Measurements from ENCODE around the gene CACNA1G. TPM values are rescaled to one million over a fixed set of nuclear protein-coding genes. Genes with fewer than 3 reads are reported as not detected.

The CACNA1G gene
- total RNA-seq, 2 experiments from 2014 or later: 0.06 to 0.10 TPM

DNA sequence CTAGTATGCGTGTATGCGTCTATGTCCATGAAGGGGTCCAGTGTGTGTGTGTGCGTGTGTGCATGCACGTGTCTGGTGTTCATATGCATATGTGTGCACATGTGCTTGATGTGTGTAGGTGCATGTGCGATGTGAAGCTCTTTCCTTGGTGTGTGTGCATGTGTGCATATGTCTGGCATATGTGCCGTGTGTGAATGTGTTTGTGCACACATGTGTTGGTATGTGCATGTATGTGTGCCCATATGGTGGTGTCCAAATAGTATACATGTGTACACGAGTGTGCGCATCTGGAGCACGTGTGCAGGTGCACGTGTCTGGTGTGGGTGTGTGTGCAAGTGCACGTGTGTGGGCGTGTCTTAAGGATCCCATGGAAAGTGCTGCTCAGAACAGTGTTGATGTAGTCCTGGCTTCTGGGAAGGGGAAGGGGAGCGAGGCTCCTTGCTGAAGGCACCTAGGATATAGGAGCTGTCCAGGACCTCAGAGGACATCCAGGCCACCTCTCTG lies 17.0 kb downstream of the CACNA1G start:
- POLR2A ChIA-PET: no interaction called here
- CTCF ChIA-PET: no interaction called here

DNA sequence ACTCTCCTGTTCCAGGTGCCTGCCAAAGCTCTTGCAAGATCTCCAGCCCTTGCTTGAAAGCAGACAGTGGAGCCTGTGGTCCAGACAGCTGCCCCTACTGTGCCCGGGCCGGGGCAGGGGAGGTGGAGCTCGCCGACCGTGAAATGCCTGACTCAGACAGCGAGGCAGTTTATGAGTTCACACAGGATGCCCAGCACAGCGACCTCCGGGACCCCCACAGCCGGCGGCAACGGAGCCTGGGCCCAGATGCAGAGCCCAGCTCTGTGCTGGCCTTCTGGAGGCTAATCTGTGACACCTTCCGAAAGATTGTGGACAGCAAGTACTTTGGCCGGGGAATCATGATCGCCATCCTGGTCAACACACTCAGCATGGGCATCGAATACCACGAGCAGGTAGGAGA lies 17.7 kb downstream of the CACNA1G start:
- ChIA-PET CTCF (no interaction called here), POLR2A (no interaction called here)

DNA sequence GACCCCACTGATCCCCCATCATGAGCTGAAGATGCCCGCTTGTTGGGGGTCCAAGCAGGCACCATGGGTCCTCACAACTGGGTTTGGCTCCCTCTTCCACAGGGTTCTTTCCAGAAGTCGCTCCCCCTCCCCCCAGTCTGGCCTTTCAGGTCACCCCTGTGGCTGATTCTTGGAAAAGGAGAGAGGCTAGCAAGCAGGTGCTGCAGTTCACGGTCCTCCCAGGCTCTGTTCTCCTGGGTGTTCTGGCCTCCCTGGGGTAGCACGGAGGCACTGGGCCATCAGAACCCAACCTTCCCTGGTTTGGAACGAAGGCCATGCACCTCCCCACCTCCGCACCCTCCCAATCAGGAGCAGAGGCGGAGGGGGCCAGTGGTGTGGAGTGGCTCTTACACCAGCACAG lies 18.9 kb downstream of the CACNA1G start:
- ChIA-PET CTCF (no interaction called here), POLR2A (no interaction called here)

DNA sequence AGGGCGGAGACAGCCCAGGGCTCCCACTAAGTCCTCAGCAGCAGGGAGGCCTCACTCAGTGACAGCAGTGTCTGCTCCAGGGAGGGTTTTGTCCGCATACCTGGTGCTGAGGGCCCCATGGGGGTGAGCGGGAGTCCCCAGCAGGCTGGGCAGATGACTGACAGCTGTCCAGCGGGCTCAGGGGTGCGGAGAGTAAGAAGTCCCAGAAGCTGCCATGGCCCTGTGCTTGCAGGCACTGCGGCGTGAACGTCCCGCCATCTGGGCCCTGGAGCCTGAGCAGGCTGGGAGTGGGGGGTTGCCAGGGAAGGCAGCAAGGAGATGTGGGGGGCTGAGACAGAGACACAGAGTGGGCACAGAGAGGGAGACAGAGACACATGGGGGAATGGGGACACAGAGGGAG lies 20.1 kb downstream of the CACNA1G start:
- POLR2A ChIA-PET: no interaction called here
- CTCF ChIA-PET: no interaction called here

DNA sequence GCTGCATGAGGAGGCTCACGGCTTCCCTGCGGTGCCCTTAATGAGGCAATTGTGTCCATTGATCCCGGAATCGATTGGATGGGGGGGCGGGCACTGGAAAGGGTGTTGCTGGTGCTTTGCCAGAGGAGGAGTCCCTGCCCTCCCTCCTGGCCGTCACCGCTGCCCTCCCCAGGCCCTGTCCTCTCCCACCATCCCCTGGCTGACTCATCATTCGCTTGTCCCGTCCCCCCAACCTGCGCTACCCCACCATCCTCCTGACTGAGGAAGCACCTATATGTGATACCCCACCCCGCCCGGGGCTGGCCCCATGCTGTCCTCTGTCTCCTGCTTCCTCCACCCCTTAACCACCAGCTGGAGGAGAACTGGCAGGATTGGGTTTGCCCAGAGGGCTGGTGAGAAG lies 20.8 kb downstream of the CACNA1G start:
- POLR2A ChIA-PET: no interaction called here

DNA sequence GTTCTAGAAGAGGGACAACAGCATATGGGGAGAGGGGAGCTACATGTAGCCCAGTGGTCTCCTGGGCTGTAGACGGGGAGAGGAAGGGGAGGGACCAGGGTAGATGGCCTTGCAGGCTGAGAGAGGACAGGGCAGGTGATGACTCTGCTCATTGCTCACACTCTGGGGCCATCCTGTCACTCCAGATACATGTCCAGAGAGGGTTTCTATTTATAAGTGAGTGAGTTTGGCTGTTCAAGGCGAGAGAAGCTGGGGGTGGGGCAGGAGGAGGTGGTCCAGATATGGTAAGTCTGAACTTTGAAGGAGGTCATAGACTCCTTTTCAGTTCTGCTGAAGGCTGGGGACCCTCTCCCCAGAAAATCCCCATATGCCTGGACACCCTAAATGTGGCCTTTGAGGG lies 22.2 kb downstream of the CACNA1G start:
- ChIA-PET CTCF (no interaction called here), POLR2A (no interaction called here)

More for the DNA sequence above, 20.8 kb downstream of the CACNA1G start:
- CTCF ChIA-PET: no interaction called here

DNA sequence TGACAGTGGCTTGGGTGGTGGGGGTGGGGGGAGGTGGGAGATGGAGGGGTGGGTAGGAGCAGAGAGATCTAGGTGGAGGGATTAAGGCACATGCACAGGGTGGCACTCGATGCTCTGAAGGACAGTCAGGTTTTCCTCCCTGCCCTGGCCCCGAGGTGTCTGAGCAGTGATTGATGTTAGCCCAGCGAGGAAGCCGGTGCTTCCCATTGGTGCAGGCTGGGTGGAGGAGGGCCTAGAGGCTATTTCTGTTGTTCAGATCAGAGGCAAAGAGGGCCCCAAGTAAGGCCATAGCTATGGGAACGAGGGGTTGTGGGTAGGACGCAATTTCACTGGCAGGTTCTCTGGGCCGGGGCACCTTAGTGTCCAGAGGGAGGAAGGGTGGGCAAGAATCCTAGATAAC lies 23.1 kb downstream of the CACNA1G start:
- ChIA-PET CTCF (no interaction called here), POLR2A (no interaction called here)

DNA sequence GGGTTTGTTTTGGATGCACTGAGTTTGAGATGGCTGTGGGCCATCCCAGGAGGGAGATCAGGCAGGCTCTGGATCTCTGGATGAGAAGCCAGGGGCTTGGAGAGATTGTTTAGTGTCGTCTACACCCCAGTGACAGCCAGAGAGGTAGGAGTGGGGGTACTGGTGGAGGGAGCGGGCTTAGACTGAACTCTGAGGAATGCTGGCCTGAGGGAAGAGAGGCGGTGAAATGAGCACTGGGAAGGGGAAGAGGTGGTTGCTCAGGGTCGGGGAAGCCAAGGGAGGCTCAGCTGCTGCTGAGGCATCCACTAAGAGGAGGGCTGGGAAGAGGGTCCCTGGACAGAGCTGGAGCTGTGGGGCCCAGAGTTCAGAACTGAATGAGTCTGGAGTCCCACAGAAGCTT lies 23.6 kb downstream of the CACNA1G start:
- ChIA-PET POLR2A (no interaction called here), CTCF (no interaction called here)

DNA sequence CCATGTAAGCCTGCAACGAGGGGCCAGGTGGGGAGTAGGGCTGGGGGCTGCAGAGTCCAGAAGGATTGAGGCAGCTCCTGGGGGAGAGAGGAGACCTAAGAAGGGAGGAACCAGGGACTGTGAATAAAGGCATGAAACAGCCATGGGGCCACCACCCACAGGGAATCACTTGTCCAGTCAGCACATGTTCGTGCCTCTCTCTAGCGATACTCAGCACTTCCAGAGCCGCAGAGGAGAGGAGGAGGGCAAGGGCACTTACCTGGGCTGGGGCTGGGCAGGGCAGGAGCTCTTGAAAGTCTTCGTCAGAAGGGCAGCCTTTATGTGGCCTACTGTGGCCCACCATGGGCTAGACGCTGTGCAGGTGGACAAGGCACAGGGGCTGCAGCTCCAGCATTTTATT lies 24.2 kb downstream of the CACNA1G start:
- ChIA-PET CTCF (no interaction called here), POLR2A (no interaction called here)

DNA sequence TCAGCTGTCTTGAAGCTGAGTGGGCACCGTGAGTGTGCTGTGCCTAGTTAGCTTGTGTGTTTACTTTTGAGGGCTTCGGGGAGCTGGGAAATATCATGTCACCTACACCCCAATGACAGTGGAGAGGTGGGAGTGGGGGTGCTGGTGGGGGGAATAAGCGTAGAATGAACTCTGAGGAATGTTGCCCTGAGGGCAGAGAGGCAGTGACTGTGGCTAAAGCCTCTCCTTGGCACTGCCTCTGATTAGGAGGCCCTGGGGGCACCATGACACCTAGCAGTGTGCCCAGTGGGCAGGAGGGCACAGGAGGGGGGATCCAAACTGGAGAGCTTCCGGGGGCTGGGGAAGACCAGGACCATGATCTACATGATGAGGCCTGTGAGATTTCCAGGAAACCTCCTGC lies 24.8 kb downstream of the CACNA1G start:
- CTCF ChIA-PET: no interaction called here
- POLR2A ChIA-PET: no interaction called here

DNA sequence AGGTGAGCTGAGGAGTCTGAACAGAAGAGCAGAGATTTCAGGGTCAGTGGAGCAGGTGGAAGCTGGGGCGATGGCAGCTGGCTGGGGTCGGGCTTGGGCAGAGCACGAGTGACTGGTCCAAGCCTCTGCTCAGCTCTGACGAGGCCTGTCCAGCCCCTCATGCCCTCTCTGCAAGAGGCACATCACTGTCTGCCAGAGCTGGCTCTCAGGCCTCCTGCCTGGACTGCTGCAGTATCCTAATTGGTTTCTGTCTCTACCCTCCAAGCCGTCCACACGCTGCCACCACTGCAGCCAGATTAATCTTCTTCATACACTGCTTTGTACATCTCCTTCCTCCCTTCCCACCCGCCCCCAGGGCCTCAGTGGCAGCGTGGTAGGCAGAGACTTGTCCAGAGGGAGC lies 25.4 kb downstream of the CACNA1G start:
- POLR2A ChIA-PET: no interaction called here
- CTCF ChIA-PET: no interaction called here

DNA sequence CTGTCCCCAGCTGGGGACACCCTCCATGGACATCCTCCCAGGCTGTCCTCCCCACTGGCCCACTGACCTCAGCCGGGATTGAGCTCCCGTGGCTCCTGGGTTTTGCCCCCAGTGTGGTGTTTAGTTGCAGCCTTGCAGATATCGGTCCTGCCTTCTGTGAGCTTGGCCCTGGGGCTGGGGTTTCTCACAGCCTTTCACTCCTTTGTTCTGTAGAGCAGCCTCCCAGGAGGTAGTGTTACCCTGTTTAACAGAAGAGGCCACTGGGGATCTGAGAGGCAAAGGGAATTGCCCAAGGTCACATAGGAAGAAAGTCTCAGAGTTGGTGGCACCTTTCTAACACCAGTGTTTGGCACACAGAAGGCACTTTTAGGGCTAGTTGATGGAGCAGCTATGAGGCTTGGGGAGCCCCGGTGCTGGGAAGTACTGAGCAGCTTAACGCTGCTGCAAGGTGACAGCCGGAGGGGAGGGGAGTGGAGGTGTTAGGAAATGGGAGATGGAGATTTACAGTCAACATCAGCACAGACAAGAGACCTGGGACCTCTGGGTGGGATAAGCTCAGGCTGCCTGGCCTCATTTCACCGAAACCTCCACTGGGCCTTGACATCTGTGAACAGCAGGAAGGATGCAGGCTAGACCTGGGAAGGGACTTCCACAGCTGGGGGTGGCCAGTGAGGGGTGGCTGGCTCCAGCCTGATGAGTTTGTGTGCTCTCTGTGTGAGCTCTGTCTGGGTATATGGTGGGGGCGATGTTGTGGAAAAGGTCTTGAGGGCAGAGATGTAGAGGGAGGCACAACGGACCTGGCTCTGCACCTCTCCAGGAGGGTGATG lies 26.1 kb downstream of the CACNA1G start:
- CTCF ChIA-PET: no interaction called here
- POLR2A ChIA-PET: no interaction called here

DNA sequence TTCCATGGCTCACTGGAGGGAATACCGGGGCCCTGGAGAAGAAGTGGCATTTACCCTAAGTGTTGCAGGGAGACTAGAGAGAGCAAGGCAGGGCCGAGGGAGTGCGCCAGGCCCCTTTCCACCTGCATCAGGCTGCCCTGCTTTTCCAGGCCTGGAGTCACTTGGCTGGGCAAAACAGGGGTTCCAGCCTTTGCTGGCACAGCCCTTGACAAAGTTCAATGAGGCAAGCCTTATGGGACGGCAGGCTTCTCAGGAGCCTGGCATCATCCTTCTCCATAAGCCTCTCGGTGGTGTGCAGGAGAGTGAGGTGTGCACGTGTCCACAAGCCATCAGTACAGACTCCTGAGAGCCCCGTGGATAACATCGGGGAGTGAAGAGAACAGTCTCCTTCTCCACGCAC lies 27.1 kb downstream of the CACNA1G start:
- POLR2A ChIA-PET: no interaction called here

DNA sequence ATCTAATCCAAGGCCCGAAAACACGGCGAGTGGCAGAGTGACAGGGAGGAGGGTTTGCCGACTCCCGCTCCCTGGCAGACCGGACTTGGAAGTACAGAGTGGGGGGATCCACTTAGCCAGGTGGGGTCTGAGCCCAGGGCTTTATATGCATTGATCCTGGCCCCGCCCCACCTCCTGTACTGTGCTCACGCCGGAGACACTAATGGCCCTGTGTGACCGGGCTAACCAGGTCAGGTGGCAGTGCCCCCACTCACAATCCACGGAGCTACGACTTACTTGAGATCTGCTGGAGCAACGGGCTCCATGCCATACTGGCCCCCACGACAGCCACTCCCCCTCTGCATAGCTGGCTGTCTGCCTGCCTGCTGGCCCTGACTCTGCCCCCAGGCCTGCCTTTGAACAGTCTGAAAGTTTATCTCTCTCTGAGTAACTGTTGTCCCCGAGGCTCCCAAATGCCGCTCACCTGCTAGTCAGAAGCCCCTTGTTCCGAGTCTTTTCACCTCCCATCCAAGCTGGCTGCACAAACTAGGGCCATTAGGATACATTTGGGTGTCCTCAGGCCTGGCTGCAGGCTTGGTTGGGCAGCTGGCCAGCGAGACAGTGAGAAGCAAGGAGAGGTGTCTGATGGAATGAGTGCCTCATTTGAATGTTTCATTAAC lies 28.0 kb downstream of the CACNA1G start:
- CTCF ChIA-PET: no interaction called here
- POLR2A ChIA-PET: no interaction called here

More for the DNA sequence above, 27.1 kb downstream of the CACNA1G start:
- CTCF ChIA-PET: no interaction called here

DNA sequence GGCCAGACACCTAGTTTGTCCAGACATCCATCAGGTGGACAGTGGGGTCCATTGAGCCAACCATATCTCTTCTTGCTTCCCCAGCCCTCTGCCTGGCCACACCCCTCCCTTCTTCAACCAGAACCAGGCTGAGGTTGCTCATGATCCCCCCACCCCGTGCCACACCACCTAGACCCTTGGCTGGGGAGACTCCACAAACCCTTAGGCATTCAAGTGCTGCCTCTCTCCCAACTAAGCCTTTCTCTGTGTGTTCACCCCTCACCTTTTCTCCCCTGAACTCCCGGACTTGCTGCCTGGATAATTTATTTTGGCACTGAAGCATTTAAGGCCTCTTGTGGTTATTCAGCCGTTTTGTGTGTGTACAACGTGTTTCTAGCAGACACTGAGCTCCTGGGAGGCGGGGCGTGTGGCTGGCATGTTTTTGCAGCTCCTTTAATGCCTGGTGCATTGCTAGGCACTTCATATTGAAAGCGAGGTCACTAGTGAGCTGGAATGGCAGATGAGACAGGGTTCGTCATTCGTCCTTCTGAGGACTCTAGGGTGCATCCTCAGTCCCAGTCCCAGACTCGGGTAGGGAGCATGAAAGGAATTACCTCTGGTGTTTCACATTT lies 28.7 kb downstream of the CACNA1G start:
- ChIA-PET POLR2A (no interaction called here), CTCF (no interaction called here)

DNA sequence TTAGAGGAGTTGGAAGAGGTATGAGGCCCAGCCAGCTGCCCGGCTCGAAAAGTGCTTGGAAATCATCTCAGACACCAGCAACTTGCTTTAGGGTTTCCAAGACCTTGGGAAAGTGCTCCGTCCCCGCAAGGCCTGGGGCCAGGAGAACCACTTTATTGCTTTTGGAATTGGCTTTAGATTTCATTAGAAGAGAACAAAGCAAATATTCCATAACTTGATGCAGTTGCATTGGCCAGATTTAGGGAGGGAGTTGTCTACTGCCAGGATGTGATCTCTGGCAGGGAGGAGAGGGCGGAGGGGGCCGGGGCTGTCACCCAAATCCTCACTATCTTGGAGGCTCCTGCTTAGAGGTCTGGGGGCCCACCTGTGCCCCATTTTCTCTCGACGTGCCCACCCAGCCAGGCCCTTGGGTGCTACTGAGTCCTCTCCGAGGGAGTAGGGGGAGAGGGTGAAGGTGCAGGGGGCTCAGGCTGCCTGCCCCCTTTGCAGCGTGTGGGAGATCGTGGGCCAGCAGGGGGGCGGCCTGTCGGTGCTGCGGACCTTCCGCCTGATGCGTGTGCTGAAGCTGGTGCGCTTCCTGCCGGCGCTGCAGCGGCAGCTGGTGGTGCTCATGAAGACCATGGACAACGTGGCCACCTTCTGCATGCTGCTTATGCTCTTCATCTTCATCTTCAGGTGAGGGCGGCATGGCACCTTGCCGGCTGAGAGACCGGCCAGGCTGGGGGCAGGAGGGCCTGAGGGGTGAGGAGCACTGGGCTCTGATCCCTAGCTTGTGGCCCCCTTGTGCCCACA lies 30.6 kb downstream of the CACNA1G start:
- POLR2A ChIA-PET: no interaction called here
- CTCF ChIA-PET: no interaction called here

DNA sequence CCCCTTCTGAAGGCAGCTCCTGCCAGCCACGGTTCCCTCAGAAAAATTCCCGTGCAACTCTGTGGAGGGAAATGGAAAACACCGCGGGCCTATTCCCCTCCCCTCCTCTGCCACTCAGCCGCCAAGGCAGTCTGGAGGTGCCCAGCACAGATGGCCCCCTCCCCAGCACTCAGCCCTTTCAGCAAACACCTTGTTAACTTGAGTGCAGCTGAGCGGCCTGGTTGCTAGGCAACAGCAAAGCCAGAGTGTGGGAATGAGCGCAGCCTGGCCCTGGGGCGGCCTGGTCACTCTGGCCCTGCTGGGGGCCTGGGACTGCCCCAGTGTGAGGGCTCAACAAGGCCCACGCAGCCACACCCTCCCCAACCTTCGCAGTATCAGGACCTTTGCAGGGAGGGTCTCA lies 32.8 kb downstream of the CACNA1G start:
- ChIA-PET POLR2A (no interaction called here), CTCF (no interaction called here)

DNA sequence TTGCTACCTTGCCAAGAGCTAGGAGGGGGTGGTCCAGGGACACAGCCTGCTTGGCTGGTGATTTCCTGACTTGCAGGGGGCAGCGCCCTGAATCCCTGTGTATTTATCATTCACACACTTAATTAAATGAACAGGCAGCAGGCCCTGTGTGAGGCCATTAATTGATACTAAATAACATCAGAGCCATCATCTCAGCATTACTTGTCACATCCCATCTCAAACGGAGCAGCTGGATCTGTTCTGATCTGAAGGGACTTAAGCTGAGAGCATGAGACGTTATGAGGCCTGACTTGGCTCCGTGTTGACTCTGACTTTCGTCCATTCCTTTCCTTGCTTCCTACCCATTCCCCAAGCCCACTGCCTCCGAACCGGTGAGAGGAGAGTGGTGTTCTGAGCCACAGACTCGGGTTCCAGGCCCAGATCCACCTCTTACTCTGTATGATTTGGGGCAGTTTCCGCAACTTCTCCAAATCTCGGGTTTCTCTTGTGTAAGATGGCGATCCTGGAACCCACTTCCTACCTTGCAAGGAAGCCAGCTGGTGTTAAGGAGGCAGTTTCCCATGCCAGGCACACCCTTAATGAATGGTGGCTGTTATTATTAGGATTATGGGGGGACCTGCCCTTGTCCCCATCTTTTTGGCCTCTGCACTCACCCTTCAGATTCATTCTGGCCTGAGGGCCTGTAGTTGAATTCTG lies 33.8 kb downstream of the CACNA1G start:
- CTCF ChIA-PET: no interaction called here
- POLR2A ChIA-PET: no interaction called here

DNA sequence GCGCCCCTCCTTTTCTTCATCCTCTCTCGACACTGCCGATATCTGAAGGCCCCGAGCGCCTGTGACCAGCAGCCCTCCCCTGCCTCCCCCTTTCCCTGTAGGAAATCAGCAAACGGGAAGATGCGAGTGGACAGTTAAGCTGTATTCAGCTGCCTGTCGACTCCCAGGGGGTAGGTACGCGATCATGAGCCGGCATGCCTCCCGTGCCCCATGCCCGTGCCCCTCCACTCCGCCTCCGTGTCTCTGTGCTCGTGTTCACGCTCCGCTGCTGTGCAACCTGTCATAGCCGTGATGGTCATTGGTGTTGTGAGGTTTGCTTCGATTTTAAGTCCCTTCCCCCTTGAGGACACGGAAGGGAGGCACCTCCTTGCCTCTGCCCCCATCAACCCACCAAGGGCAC lies 34.4 kb downstream of the CACNA1G start:
- ChIA-PET POLR2A (no interaction called here), CTCF (no interaction called here)

Data from activated CD8-positive, alpha-beta memory T cell treated with anti-CD3 and anti-CD28 coated beads for 36 hours (primary cell).